Measurements from ENCODE around the gene ZPR1. TPM values are rescaled to one million over a fixed set of nuclear protein-coding genes. Genes with fewer than 3 reads are reported as not detected.

ZPR1 gene
- total RNA-seq, 1 experiment from 2014 or later = 139 TPM

DNA sequence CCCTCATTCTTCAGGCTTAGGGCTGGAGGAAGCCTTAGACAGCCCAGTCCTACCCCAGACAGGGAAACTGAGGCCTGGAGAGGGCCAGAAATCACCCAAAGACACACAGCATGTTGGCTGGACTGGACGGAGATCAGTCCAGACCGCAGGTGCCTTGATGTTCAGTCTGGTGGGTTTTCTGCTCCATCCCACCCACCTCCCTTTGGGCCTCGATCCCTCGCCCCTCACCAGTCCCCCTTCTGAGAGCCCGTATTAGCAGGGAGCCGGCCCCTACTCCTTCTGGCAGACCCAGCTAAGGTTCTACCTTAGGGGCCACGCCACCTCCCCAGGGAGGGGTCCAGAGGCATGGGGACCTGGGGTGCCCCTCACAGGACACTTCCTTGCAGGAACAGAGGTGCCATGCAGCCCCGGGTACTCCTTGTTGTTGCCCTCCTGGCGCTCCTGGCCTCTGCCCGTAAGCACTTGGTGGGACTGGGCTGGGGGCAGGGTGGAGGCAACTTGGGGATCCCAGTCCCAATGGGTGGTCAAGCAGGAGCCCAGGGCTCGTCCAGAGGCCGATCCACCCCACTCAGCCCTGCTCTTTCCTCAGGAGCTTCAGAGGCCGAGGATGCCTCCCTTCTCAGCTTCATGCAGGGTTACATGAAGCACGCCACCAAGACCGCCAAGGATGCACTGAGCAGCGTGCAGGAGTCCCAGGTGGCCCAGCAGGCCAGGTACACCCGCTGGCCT lies 42.5 kb upstream of the ZPR1 start:
- Histone ChIP-seq H3K4me3 (ENCODE audit: low read depth in 2 of 2, low read length in 2 of 2) (no peak overlapping the region), H3K36me3 (ENCODE audit: control insufficient read depth, insufficient read depth, low read length) (no peaks in the 10 kb centered on the region), H3K27ac (ENCODE audit: low read length) (no peak overlapping the region), H3K4me1 (ENCODE audit: control insufficient read depth, insufficient read depth, low read length) (no peaks in the 10 kb centered on the region), H3K9me3 (ENCODE audit: control insufficient read depth, insufficient read depth, low read depth, low read length) (no peaks in the 10 kb centered on the region), H3K27me3 (ENCODE audit: control insufficient read depth, insufficient read depth, low read length) (no peaks in the 10 kb centered on the region)
- DNase-seq (ENCODE audit: low read depth, low spot score) (no peak), ATAC-seq (no peak)
- in situ Hi-C loops (cut with HindIII; ENCODE audit: low pct_unique_long_range_greater_than_20kb, low sequenced_read_pairs) (no loop called here), intact Hi-C loops (cut with micrococcal nuclease; ENCODE audit: unreplicated experiment) (no loop called here)
- TF ChIP-seq, protein P1, sequence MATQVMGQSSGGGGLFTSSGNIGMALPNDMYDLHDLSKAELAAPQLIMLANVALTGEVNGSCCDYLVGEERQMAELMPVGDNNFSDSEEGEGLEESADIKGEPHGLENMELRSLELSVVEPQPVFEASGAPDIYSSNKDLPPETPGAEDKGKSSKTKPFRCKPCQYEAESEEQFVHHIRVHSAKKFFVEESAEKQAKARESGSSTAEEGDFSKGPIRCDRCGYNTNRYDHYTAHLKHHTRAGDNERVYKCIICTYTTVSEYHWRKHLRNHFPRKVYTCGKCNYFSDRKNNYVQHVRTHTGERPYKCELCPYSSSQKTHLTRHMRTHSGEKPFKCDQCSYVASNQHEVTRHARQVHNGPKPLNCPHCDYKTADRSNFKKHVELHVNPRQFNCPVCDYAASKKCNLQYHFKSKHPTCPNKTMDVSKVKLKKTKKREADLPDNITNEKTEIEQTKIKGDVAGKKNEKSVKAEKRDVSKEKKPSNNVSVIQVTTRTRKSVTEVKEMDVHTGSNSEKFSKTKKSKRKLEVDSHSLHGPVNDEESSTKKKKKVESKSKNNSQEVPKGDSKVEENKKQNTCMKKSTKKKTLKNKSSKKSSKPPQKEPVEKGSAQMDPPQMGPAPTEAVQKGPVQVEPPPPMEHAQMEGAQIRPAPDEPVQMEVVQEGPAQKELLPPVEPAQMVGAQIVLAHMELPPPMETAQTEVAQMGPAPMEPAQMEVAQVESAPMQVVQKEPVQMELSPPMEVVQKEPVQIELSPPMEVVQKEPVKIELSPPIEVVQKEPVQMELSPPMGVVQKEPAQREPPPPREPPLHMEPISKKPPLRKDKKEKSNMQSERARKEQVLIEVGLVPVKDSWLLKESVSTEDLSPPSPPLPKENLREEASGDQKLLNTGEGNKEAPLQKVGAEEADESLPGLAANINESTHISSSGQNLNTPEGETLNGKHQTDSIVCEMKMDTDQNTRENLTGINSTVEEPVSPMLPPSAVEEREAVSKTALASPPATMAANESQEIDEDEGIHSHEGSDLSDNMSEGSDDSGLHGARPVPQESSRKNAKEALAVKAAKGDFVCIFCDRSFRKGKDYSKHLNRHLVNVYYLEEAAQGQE (IDR thresholded peaks at IDR 0.05; ENCODE audit: insufficient read depth in 1 of 2, low read depth in 2 of 2, low read length in 1 of 2) = no peak
- TF ChIP-seq CTCF (IDR thresholded peaks at IDR 0.05) (no peak), TCF7L2 (IDR thresholded peaks at IDR 0.05; ENCODE audit: low read depth, low read length) (no peak), SIN3A (IDR thresholded peaks at IDR 0.05; ENCODE audit: borderline replicate concordance, insufficient read depth, low read depth, low read length) (no peak), POLR2AphosphoS5 (IDR thresholded peaks at IDR 0.05; ENCODE audit: low read depth, low read length) (no peak)
- ChIA-PET CTCF (no interaction called here), POLR2A (no interaction called here)
- no TSS peak for BruUV-seq (replicated peaks)

- Histone ChIP-seq H3K9me3 (ENCODE audit: control insufficient read depth, insufficient read depth, low read depth, low read length) (no peaks in the 10 kb centered on the region), H3K4me1 (ENCODE audit: control insufficient read depth, insufficient read depth, low read length) (no peaks in the 10 kb centered on the region), H3K36me3 (ENCODE audit: control insufficient read depth, insufficient read depth, low read length) (no peaks in the 10 kb centered on the region), H3K4me3 (ENCODE audit: low read depth in 2 of 2, low read length in 2 of 2) (no peak within 1 kb of the TSS), H3K27ac (ENCODE audit: low read length) (no peak within 1 kb of the TSS), H3K27me3 (ENCODE audit: control insufficient read depth, insufficient read depth, low read length) (no peaks in the 10 kb centered on the region)
- in situ Hi-C loops (cut with HindIII; ENCODE audit: low pct_unique_long_range_greater_than_20kb, low sequenced_read_pairs) (no loop called here), intact Hi-C loops (cut with micrococcal nuclease; ENCODE audit: unreplicated experiment) (no loop called here)
- ChIA-PET POLR2A (no interaction called here), CTCF (no interaction called here)
- TF ChIP-seq CTCF (IDR thresholded peaks at IDR 0.05) (no peak), SIN3A (IDR thresholded peaks at IDR 0.05; ENCODE audit: borderline replicate concordance, insufficient read depth, low read depth, low read length) (no peak), POLR2AphosphoS5 (IDR thresholded peaks at IDR 0.05; ENCODE audit: low read depth, low read length) (no peak), TCF7L2 (IDR thresholded peaks at IDR 0.05; ENCODE audit: low read depth, low read length) (no peak)
- TF ChIP-seq, protein P1 (IDR thresholded peaks at IDR 0.05; ENCODE audit: insufficient read depth in 1 of 2, low read depth in 2 of 2, low read length in 1 of 2) = no peak
- no TSS peak for BruUV-seq (replicated peaks)
- DNase-seq (ENCODE audit: low read depth, low spot score) (no peak), ATAC-seq (no peak)
Observed at GRCh38 chr11:116829525-116830183, 41.8 kb upstream of the ZPR1 start, which contains the start of gene APOC3. Gene APOC3, plus strand, starts transcription at chr11:116829907. Its CDS starts 676 bp downstream, at chr11:116830583.

Measured in Panc1 (cell line).